HG03103 (cell line): ENCODE data around the gene BCHE.
"Not testable (repeated sequence)": the region's sequence is repeated elsewhere in the genome, so short reads cannot be mapped to it uniquely, and the experiment has no call there.

Source experiments
- ATAC-seq: cut with Tn5 transposase; IDR thresholded peaks from one replicate; pipeline ENCODE4 v1.9.1; 2021; ENCODE audit warnings: low read depth; ENCODE audit not compliant: unreplicated experiment

Gene BCHE

GRCh38 chr3:165820671-165821123, 16.5 kb downstream of the BCHE start:
- no peak for ATAC-seq

- no peak for ATAC-seq
Measured at GRCh38 chr3:165817160-165817709, 20.0 kb downstream of the BCHE start.

- no peak for ATAC-seq
Measured at GRCh38 chr3:165816209-165816608, 21.0 kb downstream of the BCHE start.

GRCh38 chr3:165815682-165816081, 21.5 kb downstream of the BCHE start:
- no peak for ATAC-seq

- no peak for ATAC-seq
Measured at GRCh38 chr3:165814380-165814779, 22.8 kb downstream of the BCHE start.

GRCh38 chr3:165807937-165808336, 29.3 kb downstream of the BCHE start:
- ATAC-seq: not testable (repeated sequence)

- ATAC-seq: no peak
Measured at GRCh38 chr3:165805946-165806561, 31.2 kb downstream of the BCHE start.

GRCh38 chr3:165803471-165803870, 33.8 kb downstream of the BCHE start:
- no peak for ATAC-seq

- ATAC-seq: no peak
Measured at GRCh38 chr3:165800970-165801369, 36.3 kb downstream of the BCHE start.

- ATAC-seq: no peak
Measured at GRCh38 chr3:165799026-165799425, 38.2 kb downstream of the BCHE start.

- ATAC-seq: no peak
Measured at GRCh38 chr3:165797551-165797950, 39.7 kb downstream of the BCHE start.

GRCh38 chr3:165796701-165797100, 40.5 kb downstream of the BCHE start:
- ATAC-seq: no peak

- ATAC-seq: no peak
Measured at GRCh38 chr3:165788531-165788930, 48.7 kb downstream of the BCHE start.

GRCh38 chr3:165786013-165786412, 51.2 kb downstream of the BCHE start:
- ATAC-seq: no peak

GRCh38 chr3:165784337-165784736, 52.9 kb downstream of the BCHE start:
- ATAC-seq: no peak

GRCh38 chr3:165783383-165783782, 53.8 kb downstream of the BCHE start:
- ATAC-seq: no peak

GRCh38 chr3:165778891-165779290, 58.3 kb downstream of the BCHE start:
- ATAC-seq: no peak

GRCh38 chr3:165778456-165778855, 58.8 kb downstream of the BCHE start:
- ATAC-seq: no peak

GRCh38 chr3:165775824-165776223, 61.4 kb downstream of the BCHE start:
- no peak for ATAC-seq

- ATAC-seq: no peak
Measured at GRCh38 chr3:165770781-165771180, 66.4 kb downstream of the BCHE start.

- no peak for ATAC-seq
Measured at GRCh38 chr3:165768680-165769079, 68.5 kb downstream of the BCHE start.

- ATAC-seq: no peak
Measured at GRCh38 chr3:165759041-165759440, 78.2 kb downstream of the BCHE start.

- ATAC-seq: no peak
Measured at GRCh38 chr3:165755571-165755970, 81.7 kb downstream of the BCHE start.
